ENCODE data around the gene CCDC3.

The CCDC3 gene

DNA sequence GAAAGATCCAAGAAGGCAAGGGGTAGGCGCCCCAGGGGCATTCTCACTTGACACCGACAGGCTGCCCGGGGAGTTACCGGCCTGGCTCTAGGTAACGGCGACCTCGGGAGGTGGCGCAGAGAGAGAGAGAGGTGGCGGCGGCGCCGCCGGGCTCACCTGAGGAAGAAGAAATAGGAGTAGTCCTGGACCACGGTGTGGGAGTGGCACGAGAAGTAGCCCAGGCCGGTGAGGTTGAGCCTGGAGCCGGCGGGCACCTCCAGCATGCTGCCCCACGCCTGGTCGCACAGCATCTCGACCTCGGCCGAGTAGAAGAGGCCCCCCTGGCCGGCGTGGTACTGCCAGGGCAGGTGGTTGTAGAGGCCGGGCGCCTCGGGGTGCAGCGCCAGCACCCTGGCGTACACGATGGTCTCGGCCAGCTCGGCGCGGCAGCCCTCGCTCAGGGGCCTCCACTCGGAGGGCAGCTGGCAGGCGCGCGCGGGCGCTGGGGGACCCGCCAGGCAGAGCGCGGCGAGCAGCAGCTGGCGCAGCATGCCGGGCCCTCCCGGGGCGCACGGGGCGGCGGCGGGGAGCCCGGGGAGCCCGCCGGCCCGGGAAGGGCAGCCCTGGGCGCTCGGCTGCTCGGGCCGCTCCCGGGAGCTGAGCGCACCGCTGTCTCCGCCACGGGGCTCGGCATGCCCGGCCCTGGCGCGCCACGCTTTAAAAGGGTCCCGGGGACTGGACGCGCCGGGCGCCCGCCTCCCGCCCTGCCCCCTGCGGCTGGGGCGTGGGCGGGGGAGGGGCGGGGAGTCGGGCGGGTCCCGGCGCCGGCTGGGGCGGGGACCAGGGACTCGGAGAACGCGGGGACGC, at the start of gene CCDC3:
TSS of gene CCDC3 (minus strand) at position 673 of the 846 bp plus-strand sequence. CDS start at position 530, 143 bp downstream.
- Histone ChIP-seq H3K4me1 (ENCODE audit: insufficient read depth, low read length, severe bottlenecking) (no peaks in the 10 kb centered on the region), H4K20me1 (ENCODE audit: insufficient read depth, low read length) (no peaks in the 10 kb centered on the region), H3K9ac (ENCODE audit: low read length) (no peak within 1 kb of the TSS), H3K4me3 (ENCODE audit: low read depth, low read length, poor library complexity, severe bottlenecking) (no peak within 1 kb of the TSS), H3K9me3 (ENCODE audit: low read length) (no peaks in the 10 kb centered on the region), H3K4me2 (ENCODE audit: low read length) (no peak within 1 kb of the TSS), H3K79me2 (ENCODE audit: insufficient read depth, low read length) (no peaks in the 10 kb centered on the region), H3F3A (ENCODE audit: insufficient read depth, low read length) (no peaks in the 10 kb centered on the region; the same call in 1 of the 2 replicates), H3K9me2 (ENCODE audit: low read depth, low read length) (no peaks in the 10 kb centered on the region), H3K27ac (ENCODE audit: low read depth, low read length, poor library complexity, severe bottlenecking) (no peak within 1 kb of the TSS), H3K27me3 (ENCODE audit: insufficient read depth, low read length) (no peaks in the 10 kb centered on the region), H2AFZ (ENCODE audit: low read length) (no peak within 1 kb of the TSS), H3K36me3 (ENCODE audit: insufficient read depth, low read length) (no peaks in the 10 kb centered on the region)
- TF ChIP-seq EZH2 (IDR thresholded peaks at IDR 0.05; ENCODE audit: borderline replicate concordance, low read length): no peak
- TF ChIP-seq, protein P1, sequence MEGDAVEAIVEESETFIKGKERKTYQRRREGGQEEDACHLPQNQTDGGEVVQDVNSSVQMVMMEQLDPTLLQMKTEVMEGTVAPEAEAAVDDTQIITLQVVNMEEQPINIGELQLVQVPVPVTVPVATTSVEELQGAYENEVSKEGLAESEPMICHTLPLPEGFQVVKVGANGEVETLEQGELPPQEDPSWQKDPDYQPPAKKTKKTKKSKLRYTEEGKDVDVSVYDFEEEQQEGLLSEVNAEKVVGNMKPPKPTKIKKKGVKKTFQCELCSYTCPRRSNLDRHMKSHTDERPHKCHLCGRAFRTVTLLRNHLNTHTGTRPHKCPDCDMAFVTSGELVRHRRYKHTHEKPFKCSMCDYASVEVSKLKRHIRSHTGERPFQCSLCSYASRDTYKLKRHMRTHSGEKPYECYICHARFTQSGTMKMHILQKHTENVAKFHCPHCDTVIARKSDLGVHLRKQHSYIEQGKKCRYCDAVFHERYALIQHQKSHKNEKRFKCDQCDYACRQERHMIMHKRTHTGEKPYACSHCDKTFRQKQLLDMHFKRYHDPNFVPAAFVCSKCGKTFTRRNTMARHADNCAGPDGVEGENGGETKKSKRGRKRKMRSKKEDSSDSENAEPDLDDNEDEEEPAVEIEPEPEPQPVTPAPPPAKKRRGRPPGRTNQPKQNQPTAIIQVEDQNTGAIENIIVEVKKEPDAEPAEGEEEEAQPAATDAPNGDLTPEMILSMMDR (IDR thresholded peaks at IDR 0.05; ENCODE audit: low read length): no peak

DNA sequence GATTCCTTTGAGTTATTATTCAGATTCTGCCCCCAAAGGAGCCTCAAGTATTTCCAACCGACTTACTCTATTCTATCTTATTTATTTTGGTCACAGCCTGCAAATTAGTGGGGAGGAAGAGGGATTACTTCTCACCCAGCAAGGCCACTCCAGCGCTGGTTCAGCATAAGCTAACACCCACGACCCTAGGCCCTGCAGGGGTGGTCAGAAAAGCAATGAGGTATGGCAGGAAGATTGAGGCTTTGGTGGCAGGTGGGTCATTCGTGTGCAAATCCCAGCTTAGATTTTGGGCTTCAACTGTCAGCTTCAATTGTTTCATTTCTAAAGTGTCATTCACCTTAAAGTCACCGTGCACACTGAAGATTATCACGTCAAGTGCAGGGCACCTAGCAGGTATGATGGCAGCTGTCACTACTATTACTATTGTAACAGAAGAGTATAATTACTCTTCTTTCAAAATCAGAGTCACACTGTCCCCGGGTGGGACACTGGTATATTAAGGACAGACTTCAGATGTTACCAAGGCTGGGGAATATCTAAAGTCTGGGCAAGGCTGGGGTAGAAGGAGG, 49.7 kb upstream of the CCDC3 start:
- Histone ChIP-seq H3K79me2 (ENCODE audit: insufficient read depth, low read length) (no peaks in the 10 kb centered on the region), H4K20me1 (ENCODE audit: insufficient read depth, low read length) (no peaks in the 10 kb centered on the region), H3F3A (ENCODE audit: insufficient read depth, low read length) (no peaks in the 10 kb centered on the region), H3K36me3 (ENCODE audit: insufficient read depth, low read length) (no peaks in the 10 kb centered on the region), H3K9me3 (ENCODE audit: low read length) (no peaks in the 10 kb centered on the region), H3K4me3 (ENCODE audit: low read depth, low read length, poor library complexity, severe bottlenecking) (no peak overlapping the region), H3K27me3 (ENCODE audit: insufficient read depth, low read length) (no peaks in the 10 kb centered on the region), H3K9ac (ENCODE audit: low read length) (no peak overlapping the region), H3K4me2 (ENCODE audit: low read length) (no peak overlapping the region), H3K27ac (ENCODE audit: low read depth, low read length, poor library complexity, severe bottlenecking) (no peak overlapping the region), H3K9me2 (ENCODE audit: low read depth, low read length) (no peaks in the 10 kb centered on the region), H2AFZ (ENCODE audit: low read length) (no peak overlapping the region), H3K4me1 (ENCODE audit: insufficient read depth, low read length, severe bottlenecking) (no peaks in the 10 kb centered on the region)
- TF ChIP-seq, protein P1 (IDR thresholded peaks at IDR 0.05; ENCODE audit: low read length): no peak
- no peak for TF ChIP-seq EZH2 (IDR thresholded peaks at IDR 0.05; ENCODE audit: borderline replicate concordance, low read length)

DNA sequence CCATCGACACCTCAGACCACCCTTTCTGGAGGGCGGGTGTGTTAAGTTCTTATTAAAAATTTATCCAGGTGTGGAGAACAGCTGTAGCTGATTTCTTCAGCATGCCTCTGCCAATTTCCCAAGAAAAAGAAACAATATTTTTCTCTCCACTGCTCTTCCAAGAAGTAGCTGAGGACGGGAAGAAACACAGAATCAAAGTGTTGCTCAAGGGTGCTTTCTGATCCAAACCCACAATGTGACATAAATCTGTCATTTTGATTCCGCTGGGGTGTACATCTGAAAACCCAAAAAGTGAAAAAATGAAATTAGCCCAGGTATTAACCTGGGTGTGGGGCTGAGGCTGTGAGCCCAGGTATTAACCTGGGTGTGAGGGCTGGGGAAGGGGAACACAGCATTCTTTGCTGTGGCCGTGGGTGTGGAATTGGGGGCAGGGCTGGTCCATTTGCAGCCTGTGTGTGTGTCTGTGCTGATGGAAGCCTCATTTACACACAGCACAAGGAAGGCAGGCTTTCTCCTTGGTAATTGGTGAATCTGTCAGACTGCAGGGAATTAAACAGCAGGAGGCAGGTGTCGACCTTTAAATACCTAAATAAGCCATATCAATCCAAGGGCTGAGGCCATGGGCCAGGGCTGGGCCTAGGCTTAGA, 48.4 kb upstream of the CCDC3 start:
- H3F3A ChIP-seq (ENCODE audit: insufficient read depth, low read length): no peaks in the 10 kb centered on the region
- no peaks in the 10 kb centered on the region for H3K36me3 ChIP-seq (ENCODE audit: insufficient read depth, low read length)
- no peak overlapping the region for H2AFZ ChIP-seq (ENCODE audit: low read length)
- H3K9me3 ChIP-seq (ENCODE audit: low read length): no peaks in the 10 kb centered on the region
- H3K79me2 ChIP-seq (ENCODE audit: insufficient read depth, low read length): no peaks in the 10 kb centered on the region
- H4K20me1 ChIP-seq (ENCODE audit: insufficient read depth, low read length): no peaks in the 10 kb centered on the region
- TF ChIP-seq, protein P1 (IDR thresholded peaks at IDR 0.05; ENCODE audit: low read length): no peak
- no peak for TF ChIP-seq EZH2 (IDR thresholded peaks at IDR 0.05; ENCODE audit: borderline replicate concordance, low read length)
- no peak overlapping the region for H3K4me3 ChIP-seq (ENCODE audit: low read depth, low read length, poor library complexity, severe bottlenecking)
- H3K4me1 ChIP-seq (ENCODE audit: insufficient read depth, low read length, severe bottlenecking): no peaks in the 10 kb centered on the region
- H3K9ac ChIP-seq (ENCODE audit: low read length): no peak overlapping the region
- H3K27me3 ChIP-seq (ENCODE audit: insufficient read depth, low read length): no peaks in the 10 kb centered on the region
- H3K4me2 ChIP-seq (ENCODE audit: low read length): no peak overlapping the region
- no peaks in the 10 kb centered on the region for H3K9me2 ChIP-seq (ENCODE audit: low read depth, low read length)
- H3K27ac ChIP-seq (ENCODE audit: low read depth, low read length, poor library complexity, severe bottlenecking): no peak overlapping the region

Data from OCI-LY1 (cell line).